Measurements from ENCODE around the gene SEC24A. TPM values are rescaled to one million over a fixed set of nuclear protein-coding genes. Genes with fewer than 3 reads are reported as not detected.

SEC24A gene
- total and polyA plus RNA-seq, 2 donors (not counting 3 experiments of a cell fraction or from before 2014, with no cell fraction given) = 19.8 to 30.0 TPM

- Histone ChIP-seq H3K79me2 (ENCODE audit: control insufficient read depth, insufficient read depth, low read length) (no peaks in the 10 kb centered on the region), H3K4me3 (replicated peaks in 1 of 3; ENCODE audit: insufficient read depth in 1 of 3, low read depth in 1 of 3, low read length in 3 of 3) (no peak overlapping the region), H2AFZ (ENCODE audit: low read depth, low read length) (no peak overlapping the region), H3K36me3 (ENCODE audit: control insufficient read depth in 2 of 2, extremely low read depth in 1 of 2, insufficient read depth in 2 of 2, low read length in 2 of 2) (peaks cover 9 to 14% of the 10 kb centered on the region in 2 experiments), H4K20me1 (replicated peaks; ENCODE audit: control insufficient read depth, extremely low read depth, insufficient read depth, low read length) (no peaks in the 10 kb centered on the region), H3K27ac (ENCODE audit: insufficient read depth, low read depth, low read length) (no peak overlapping the region), H3K9me3 (replicated peaks; ENCODE audit: control insufficient read depth, insufficient read depth, low read length) (no peaks in the 10 kb centered on the region), H3K4me2 (ENCODE audit: insufficient read depth, low read length) (no peak overlapping the region), H3K27me3 (ENCODE audit: control insufficient read depth in 2 of 2, insufficient read depth in 2 of 2, low read length in 2 of 2) (no peaks in the 10 kb centered on the region), H3K9me1 (replicated peaks; ENCODE audit: control insufficient read depth, extremely low read depth, insufficient read depth, low read length) (no peaks in the 10 kb centered on the region), H3K9ac (replicated peaks; ENCODE audit: extremely low read depth, insufficient read depth, low read length) (no peak overlapping the region), H3K4me1 (ENCODE audit: control insufficient read depth, extremely low read depth, insufficient read depth, low read length) (no peaks in the 10 kb centered on the region)
- no TSS peak for BruUV-seq (replicated peaks)
- intact Hi-C loops (cut with micrococcal nuclease) = no loop called here
- FAIRE-seq (no peak), DNase-seq (ENCODE audit: low read depth, low spot score) (no peak)
- POLR2A ChIA-PET = no interaction called here
- dilution Hi-C loops (cut with MboI; ENCODE audit: extremely low pct_ligation_motif_present, low sequenced_read_pairs) = no loop called here
- CTCF ChIA-PET = no interaction called here
- TF ChIP-seq MAX (IDR thresholded peaks at IDR 0.05; ENCODE audit: insufficient read depth, insufficient read length) (no peak), MYC (IDR thresholded peaks at IDR 0.05; ENCODE audit: low read depth, low read length) (no peak), CTCF (IDR thresholded peaks at IDR 0.05; ENCODE audit: extremely low read depth in 1 of 2, insufficient read depth in 1 of 2, low read depth in 1 of 2, low read length in 2 of 2) (no peak), EZH2 (IDR thresholded peaks at IDR 0.05; ENCODE audit: borderline replicate concordance, low read depth, low read length, severe bottlenecking) (no peak), FOS (IDR thresholded peaks at IDR 0.05; ENCODE audit: borderline replicate concordance, insufficient read depth, low read length) (no peak), JUN (IDR thresholded peaks at IDR 0.05; ENCODE audit: borderline replicate concordance, insufficient read depth, insufficient read length, low read depth) (no peak), GATA2 (IDR thresholded peaks at IDR 0.05; ENCODE audit: insufficient read depth, insufficient read length, low read depth, low read length) (no peak), POLR2AphosphoS5 (IDR thresholded peaks at IDR 0.05; ENCODE audit: insufficient read depth, low read depth, low read length) (no peak), POLR2A (IDR thresholded peaks at IDR 0.05; ENCODE audit: low read depth, low read length) (no peak)
Measured at GRCh38 chr5:134714120-134714519, 65.5 kb downstream of the SEC24A start.

Measured in endothelial cell of umbilical vein (primary cell).